Mesendoderm (in vitro differentiated cells): Measurements from ENCODE around the gene DNAH10.

Source experiments
- DNase-seq: peaks from one replicate; pipeline ENCODE4 v3.0.0; 2013
- H2AK5ac ChIP-seq: 2 replicates; pipeline ENCODE4 v1.6.1; 2013; ENCODE audit warnings: low read length, inconsistent platforms
- H2BK120ac ChIP-seq: 2 replicates; pipeline ENCODE4 v1.6.1; 2013; ENCODE audit warnings: low read depth, mild to moderate bottlenecking, low read length, moderate library complexity, mixed read lengths
- H2BK15ac ChIP-seq: replicated peaks from 2 replicates; pipeline ENCODE4 v1.6.1; 2013; ENCODE audit warnings: low read depth, mild to moderate bottlenecking, moderate library complexity
- H2BK5ac ChIP-seq: 2 replicates; pipeline ENCODE4 v1.6.1; 2013; ENCODE audit warnings: low read length, inconsistent platforms
- H3K18ac ChIP-seq: 2 replicates; pipeline ENCODE4 v1.6.1; 2013; ENCODE audit warnings: mild to moderate bottlenecking, low read length, mixed read lengths
- H3K23ac ChIP-seq: one replicate; pipeline ENCODE4 v1.6.1; 2013; ENCODE audit warnings: low read length
- H3K27ac ChIP-seq: 2 replicates; pipeline ENCODE4 v1.5.1; 2013; ENCODE audit warnings: low read depth, mild to moderate bottlenecking, inconsistent platforms, low read length, moderate library complexity
- H3K27me3 ChIP-seq: 2 replicates; pipeline ENCODE4 v1.6.1; 2013; ENCODE audit warnings: low read length, control low read depth, mild to moderate bottlenecking, inconsistent platforms; ENCODE audit not compliant: insufficient read depth, poor library complexity
- H3K36me3 ChIP-seq: 2 replicates; pipeline ENCODE4 v1.6.1; 2013; ENCODE audit warnings: low read length, inconsistent platforms; ENCODE audit not compliant: control insufficient read depth, insufficient read depth
- H3K4ac ChIP-seq: one replicate; pipeline ENCODE4 v1.6.1; 2013; ENCODE audit warnings: low read depth, mild to moderate bottlenecking, low read length, moderate library complexity
- H3K4me1 ChIP-seq: 2 replicates; pipeline ENCODE4 v1.6.1; 2013; ENCODE audit warnings: low read depth, low read length, inconsistent platforms; ENCODE audit not compliant: control insufficient read depth
- H3K4me2 ChIP-seq: 2 replicates; pipeline ENCODE4 v1.6.1; 2013; ENCODE audit warnings: low read length
- H3K4me3 ChIP-seq: 2 replicates; pipeline ENCODE4 v1.5.1; 2013; ENCODE audit warnings: mild to moderate bottlenecking, low read length
- H3K56ac ChIP-seq: one replicate; pipeline ENCODE4 v1.6.1; 2013; ENCODE audit warnings: low read length
- H3K79me1 ChIP-seq: 2 replicates; pipeline ENCODE4 v1.6.1; 2013; ENCODE audit warnings: low read length, inconsistent platforms
- H3K79me2 ChIP-seq: 2 replicates; pipeline ENCODE4 v1.6.1; 2013; ENCODE audit warnings: mild to moderate bottlenecking, low read length; ENCODE audit not compliant: control insufficient read depth, insufficient read depth
- H3K9ac ChIP-seq: 2 replicates; pipeline ENCODE4 v1.6.1; 2013; ENCODE audit warnings: low read length, inconsistent platforms
- H4K5ac ChIP-seq: one replicate; pipeline ENCODE4 v1.6.1; 2013; ENCODE audit warnings: low read length
- H4K8ac ChIP-seq: one replicate; pipeline ENCODE4 v1.6.1; 2013; ENCODE audit warnings: low read depth, mild to moderate bottlenecking, control low read depth, low read length, moderate library complexity
- WGBS: extraction: QIAGEN DNeasy Blood & Tissue Kit; methylation state at CpG from one replicate; pipeline ENCODE4 v1.1.7; 2013; ENCODE audit warnings: low lambda C conversion rate, missing lambda C conversion rate; ENCODE audit not compliant: insufficient coverage; ENCODE audit errors: extremely low coverage; 5-methylcytosine and 5-hydroxymethylcytosine counted together

The DNAH10 gene

DNA sequence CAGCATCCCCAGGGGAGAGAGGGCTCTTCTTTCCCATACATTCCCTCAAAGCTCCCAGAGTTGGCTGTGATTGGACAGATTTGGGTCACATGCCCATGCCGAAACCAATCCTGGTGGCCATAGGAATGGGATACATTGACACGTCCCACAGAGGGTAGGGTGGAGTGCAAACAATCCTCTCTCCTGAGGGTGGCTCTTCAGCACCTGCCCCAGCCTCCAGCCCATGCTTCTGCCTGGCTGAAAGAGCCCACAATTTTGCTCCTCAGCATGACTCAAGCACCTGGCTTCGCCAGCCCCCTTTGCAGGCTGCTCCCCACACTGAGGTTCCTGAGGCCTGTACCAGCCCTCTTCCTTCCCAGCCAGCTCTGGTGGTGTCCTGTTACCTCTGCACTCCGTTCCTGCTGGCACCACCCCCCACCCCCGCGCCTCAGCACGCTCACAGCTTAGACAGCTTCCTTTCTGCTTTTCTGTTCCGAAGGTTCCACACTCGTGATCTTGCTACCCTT, 138.8 kb downstream of the DNAH10 start:
- Histone ChIP-seq H3K4me3 (no peak overlapping the region), H3K79me2 (no peaks in the 10 kb centered on the region)
- DNase-seq = peak; percentile 68

DNA sequence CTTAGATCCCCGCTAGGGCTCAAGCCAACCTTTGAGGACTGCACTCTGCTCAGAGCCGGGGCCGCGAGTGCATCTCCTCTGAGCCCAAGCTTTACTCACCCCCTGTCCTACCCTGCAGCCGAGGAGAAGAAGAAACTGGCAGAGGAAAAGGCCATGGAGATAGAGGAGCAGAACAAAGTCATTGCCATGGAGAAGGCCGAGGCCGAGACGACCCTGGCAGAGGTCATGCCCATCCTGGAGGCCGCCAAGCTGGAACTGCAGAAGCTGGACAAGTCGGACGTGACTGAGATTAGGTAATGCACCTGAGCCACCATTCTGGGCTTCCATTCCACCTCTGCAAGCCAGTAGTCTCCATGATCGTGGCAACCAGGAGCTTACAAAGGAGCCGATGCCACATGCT, 140.7 kb downstream of the DNAH10 start:
- no peaks in the 10 kb centered on the region for H3K36me3 ChIP-seq
- H3K56ac ChIP-seq = no peak overlapping the region
- H4K8ac ChIP-seq = no peak overlapping the region
- no peak overlapping the region for H3K4ac ChIP-seq
- H3K27me3 ChIP-seq = no peaks in the 10 kb centered on the region
- H3K27ac ChIP-seq = no peak overlapping the region
- no peak overlapping the region for H2BK120ac ChIP-seq
- no peak overlapping the region for H4K5ac ChIP-seq
- WGBS = no CpG with 5 or more reads among the region's 13 CpGs
- peaks cover 2% of the 10 kb centered on the region for H3K4me1 ChIP-seq
- H3K23ac ChIP-seq = no peak overlapping the region
- DNase-seq = no peak
- H3K4me3 ChIP-seq = no peak overlapping the region
- no peak overlapping the region for H2AK5ac ChIP-seq
- H3K9ac ChIP-seq = no peak overlapping the region
- H3K79me2 ChIP-seq = no peaks in the 10 kb centered on the region
- no peaks in the 10 kb centered on the region for H3K79me1 ChIP-seq
- no peak overlapping the region for H2BK15ac ChIP-seq
- H2BK5ac ChIP-seq = no peak overlapping the region
- H3K4me2 ChIP-seq = no peak overlapping the region
- no peak overlapping the region for H3K18ac ChIP-seq

More for the DNA sequence above, 138.8 kb downstream of the DNAH10 start:
- Histone ChIP-seq H3K36me3 (no peaks in the 10 kb centered on the region), H3K4me2 (no peak overlapping the region), H3K18ac (no peak overlapping the region), H3K56ac (no peak overlapping the region), H4K5ac (no peak overlapping the region), H3K23ac (no peak overlapping the region), H3K9ac (no peak overlapping the region), H2AK5ac (no peak overlapping the region), H2BK5ac (no peak overlapping the region), H3K27me3 (no peaks in the 10 kb centered on the region), H3K4me1 (peaks cover 2% of the 10 kb centered on the region), H3K27ac (no peak overlapping the region), H3K79me1 (no peaks in the 10 kb centered on the region), H4K8ac (no peak overlapping the region), H2BK120ac (no peak overlapping the region), H2BK15ac (no peak overlapping the region), H3K4ac (no peak overlapping the region)
- WGBS = no CpG with 5 or more reads among the region's 9 CpGs

DNA sequence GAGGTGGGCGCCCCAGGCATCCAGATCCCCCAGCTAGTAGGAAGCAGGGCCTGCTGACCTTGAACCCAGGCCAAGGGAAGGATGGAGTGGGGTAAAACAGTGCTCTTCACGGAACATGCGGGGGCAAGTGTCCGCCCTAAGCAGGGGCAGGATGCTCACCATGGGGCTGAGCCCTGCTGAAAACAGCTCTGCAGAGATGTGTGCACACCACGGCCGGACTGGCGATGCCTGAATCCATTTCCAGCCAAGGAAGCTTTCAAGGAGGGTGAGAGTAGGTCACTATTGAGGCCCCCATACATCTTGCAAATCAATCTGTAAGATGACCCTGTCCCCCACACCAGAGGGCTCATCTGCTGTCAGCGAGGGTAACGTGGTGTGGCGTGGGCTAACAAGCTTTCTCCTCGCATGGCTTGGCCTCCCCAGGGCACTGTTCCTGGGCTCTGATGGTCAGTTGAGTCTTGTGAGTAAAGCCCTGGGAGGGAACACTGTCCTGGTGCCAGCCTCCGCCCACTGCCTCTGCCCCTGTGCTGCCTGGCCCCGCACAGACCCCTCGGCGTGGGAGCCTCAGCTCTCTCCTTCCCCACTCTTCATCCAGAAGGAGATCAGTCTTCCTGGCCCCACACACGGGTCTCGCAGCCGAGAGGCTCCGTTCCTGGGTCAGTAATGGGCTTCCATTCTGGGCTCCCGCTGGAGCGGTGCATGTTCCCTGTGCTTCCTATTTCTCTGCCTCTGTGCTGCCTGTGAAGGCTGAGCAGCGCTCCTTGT, 141.4 kb downstream of the DNAH10 start:
- no peak overlapping the region for H3K4me2 ChIP-seq
- peaks cover 2% of the 10 kb centered on the region for H3K4me1 ChIP-seq
- no peak overlapping the region for H3K23ac ChIP-seq
- H4K8ac ChIP-seq = no peak overlapping the region
- no peaks in the 10 kb centered on the region for H3K36me3 ChIP-seq
- no peak overlapping the region for H3K56ac ChIP-seq
- H3K27ac ChIP-seq = no peak overlapping the region
- H3K79me2 ChIP-seq = no peaks in the 10 kb centered on the region
- H3K9ac ChIP-seq = no peak overlapping the region
- H2BK5ac ChIP-seq = no peak overlapping the region
- no peak overlapping the region for H2AK5ac ChIP-seq
- H3K27me3 ChIP-seq = no peaks in the 10 kb centered on the region
- H4K5ac ChIP-seq = no peak overlapping the region
- no peak overlapping the region for H3K4ac ChIP-seq
- no peaks in the 10 kb centered on the region for H3K79me1 ChIP-seq
- DNase-seq = no peak
- H2BK15ac ChIP-seq = no peak overlapping the region
- H2BK120ac ChIP-seq = no peak overlapping the region
- no peak overlapping the region for H3K18ac ChIP-seq
- no CpG with 5 or more reads among the region's 22 CpGs for WGBS
- H3K4me3 ChIP-seq = no peak overlapping the region

DNA sequence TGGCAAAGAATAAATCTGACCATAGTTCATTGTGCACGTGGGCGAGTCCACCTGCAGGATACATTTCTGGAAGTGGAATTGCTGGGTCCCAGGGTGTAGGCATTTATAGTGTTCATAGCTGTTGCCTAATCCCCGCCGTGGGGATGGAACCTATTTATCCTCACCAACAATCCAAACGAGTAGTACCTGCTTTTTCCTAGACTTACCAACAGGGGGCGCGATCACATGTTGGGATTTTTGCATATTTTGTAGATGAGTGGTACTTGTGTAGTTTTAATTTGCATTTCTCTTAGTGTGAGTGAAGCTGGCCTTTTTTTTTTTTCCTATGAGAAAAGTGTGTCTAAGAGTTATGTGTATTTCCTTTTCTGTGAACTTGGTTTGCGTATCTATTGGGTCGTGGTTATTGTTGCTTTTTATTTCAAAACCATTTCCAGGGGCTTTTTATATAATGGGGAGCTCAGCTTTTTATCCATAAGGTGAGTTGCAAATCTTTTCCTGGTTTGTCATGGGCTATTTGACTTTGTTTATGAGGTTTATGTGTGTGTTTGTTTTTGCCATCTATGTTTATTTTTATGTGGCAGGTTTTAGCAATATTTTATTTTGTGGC, 143.3 kb downstream of the DNAH10 start:
- DNase-seq = peak; percentile 74
- H3K23ac ChIP-seq = no peak overlapping the region

DNA sequence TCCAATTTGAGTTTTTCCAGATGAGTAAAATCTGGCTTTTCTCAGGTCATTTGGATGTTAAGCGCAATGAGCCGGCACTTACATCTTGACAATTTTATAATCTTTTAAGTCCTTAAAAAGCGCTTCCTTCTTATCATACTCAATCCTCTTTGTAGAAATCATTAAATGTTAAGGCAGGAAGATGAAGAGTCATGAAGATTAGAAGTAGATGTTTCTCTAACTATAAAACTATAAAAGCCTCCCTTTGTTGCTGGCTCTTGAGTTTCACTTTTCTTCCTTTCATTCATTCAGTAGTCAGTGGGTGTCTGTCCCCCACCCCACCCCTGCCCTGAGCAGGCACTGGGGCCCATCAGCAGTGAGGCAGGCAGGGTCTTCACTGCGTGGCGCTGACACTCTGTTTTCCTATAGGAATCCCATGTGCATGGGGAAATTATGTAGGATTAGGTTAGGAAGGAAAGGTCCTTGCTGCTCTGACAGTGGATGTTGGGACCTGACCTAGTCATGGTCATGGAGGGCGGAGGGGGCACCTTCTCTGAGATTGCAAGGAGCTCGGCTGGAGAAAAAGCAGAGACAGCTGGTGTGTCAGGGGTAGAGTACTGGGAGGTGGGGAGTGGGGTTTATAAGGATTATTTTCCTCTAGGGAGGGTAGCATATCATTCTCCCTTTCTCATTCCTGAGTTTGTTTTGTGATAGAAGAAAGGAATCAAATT, 144.8 kb downstream of the DNAH10 start:
- Histone ChIP-seq H4K8ac (no peak overlapping the region), H3K4ac (no peak overlapping the region), H3K56ac (no peak overlapping the region), H3K9ac (no peak overlapping the region), H3K79me1 (no peaks in the 10 kb centered on the region), H2BK5ac (no peak overlapping the region), H3K4me2 (no peak overlapping the region), H3K4me1 (no peaks in the 10 kb centered on the region), H3K23ac (no peak overlapping the region), H3K36me3 (no peaks in the 10 kb centered on the region), H2BK120ac (no peak overlapping the region), H3K79me2 (no peaks in the 10 kb centered on the region), H2BK15ac (no peak overlapping the region), H3K27me3 (no peaks in the 10 kb centered on the region), H2AK5ac (no peak overlapping the region), H3K18ac (no peak overlapping the region), H3K27ac (no peak overlapping the region), H3K4me3 (no peak overlapping the region), H4K5ac (no peak overlapping the region)
- no peak for DNase-seq
- WGBS = no CpG with 5 or more reads among the region's 7 CpGs

More for the DNA sequence above, 143.3 kb downstream of the DNAH10 start:
- no peak overlapping the region for H3K18ac ChIP-seq
- peaks cover 2% of the 10 kb centered on the region for H3K4me1 ChIP-seq
- H3K4ac ChIP-seq = no peak overlapping the region
- H3K4me3 ChIP-seq = no peak overlapping the region
- H3K79me2 ChIP-seq = no peaks in the 10 kb centered on the region
- H2BK5ac ChIP-seq = no peak overlapping the region
- H4K5ac ChIP-seq = no peak overlapping the region
- no peaks in the 10 kb centered on the region for H3K79me1 ChIP-seq
- WGBS = no CpG with 5 or more reads among the region's 9 CpGs
- no peaks in the 10 kb centered on the region for H3K36me3 ChIP-seq
- H4K8ac ChIP-seq = no peak overlapping the region
- no peak overlapping the region for H3K27ac ChIP-seq
- H3K27me3 ChIP-seq = no peaks in the 10 kb centered on the region
- H2AK5ac ChIP-seq = no peak overlapping the region
- H2BK15ac ChIP-seq = no peak overlapping the region
- H3K4me2 ChIP-seq = no peak overlapping the region
- no peak overlapping the region for H3K56ac ChIP-seq
- H2BK120ac ChIP-seq = no peak overlapping the region
- no peak overlapping the region for H3K9ac ChIP-seq
